DMS 273 treated with DMSO at 0.1 percent for 48 hours (cell line): ENCODE results near the gene SCARB2.

ENCODE experiments used
- DNase-seq: peaks from one replicate; lab custom pipeline; 2025; lab: John Stamatoyannopoulos, UW

Gene SCARB2

DNA sequence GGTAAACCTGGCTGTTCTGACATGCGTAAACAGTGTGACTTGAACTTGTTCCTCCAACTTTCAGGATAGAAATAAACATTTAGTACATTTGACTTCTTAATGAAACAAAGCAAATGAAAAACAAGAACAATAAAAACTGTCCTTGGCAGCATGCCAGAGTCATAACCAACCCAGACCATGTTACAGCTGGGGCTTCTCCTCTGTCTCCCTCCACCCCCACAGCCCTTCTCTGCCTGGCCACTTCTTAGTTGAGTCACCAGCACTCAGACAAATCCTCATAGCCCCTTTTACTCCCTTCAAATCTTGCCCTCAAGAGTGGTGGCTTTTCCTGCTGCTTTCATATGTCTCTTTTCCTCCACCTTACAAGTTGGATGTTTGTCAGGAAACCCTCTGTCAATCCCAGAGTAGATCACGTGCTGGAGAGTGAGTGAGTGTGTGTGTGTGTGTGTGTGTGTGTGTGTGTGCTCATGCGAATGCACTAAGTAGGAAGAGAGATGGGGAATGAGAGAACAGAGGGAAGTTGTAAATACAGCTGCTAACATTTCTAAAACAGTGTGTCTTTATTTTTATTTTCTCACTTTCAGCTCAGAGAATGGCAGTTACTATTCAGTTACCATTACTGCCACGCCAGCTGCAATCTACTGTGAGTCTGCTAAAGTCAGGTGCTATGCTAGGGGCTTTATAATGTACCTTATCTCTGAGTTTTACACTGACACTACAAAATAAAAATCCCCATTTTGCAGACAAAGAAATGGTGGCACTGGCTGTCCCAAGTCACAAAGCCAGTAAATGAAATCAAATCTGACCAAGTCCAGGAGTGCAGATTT, 15.0 kb downstream of the SCARB2 start:
- peak; percentile 94 for DNase-seq

DNA sequence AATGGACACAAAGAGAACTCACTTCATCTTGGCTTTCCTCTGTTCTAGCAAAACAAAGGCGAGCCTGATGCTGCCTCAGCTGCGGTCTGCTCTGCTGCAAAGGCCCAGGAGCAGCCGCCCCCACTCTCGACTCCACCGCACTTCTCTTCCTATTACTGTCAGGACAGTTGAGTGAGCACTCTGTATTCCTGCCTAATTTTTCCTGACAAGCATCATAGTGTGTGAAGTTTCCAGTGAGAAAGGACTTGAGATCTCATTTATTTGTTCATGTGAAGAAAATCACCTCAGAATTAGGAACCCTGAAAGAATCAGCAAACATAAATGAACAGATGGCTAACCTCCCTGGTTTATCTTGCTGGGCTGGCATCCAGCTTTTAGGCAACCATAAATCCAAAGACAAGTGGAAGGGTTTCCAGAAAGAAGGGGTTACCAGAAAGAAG, 15.6 kb downstream of the SCARB2 start:
- peak; percentile 94 for DNase-seq

DNA sequence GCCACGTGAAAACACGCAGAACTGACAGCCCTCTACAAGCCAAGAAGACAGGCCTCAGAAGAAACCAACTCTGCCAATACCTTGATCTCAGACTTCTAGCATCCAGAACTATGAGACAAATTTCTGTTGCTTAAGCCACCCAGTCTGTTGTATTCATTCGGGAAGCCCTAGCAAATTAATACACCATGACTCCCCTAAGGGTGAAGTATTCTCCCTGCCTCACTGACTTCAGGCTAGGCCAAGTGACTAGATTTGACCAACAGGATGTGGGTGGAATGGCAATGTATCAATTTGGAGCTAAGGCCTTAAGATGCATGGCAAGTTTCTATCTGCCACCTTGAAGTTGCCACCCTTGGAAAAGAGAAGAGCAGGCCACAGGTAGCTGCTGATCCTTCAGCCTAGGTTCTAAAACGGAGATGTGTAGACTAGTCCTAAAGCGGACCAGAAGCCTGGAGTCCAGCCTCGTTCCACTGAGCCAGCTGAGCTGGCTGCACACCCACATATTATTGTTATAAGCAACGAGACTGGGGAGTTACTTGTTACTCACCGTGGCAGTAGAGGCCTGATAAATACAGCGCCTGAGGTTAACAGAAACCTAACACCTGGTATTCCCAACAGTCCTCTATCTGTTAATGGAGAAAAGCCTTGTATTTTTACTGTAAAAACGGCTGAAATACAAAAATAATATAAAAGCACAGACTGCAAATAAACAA, 16.4 kb downstream of the SCARB2 start:
- DNase-seq = no peak

DNA sequence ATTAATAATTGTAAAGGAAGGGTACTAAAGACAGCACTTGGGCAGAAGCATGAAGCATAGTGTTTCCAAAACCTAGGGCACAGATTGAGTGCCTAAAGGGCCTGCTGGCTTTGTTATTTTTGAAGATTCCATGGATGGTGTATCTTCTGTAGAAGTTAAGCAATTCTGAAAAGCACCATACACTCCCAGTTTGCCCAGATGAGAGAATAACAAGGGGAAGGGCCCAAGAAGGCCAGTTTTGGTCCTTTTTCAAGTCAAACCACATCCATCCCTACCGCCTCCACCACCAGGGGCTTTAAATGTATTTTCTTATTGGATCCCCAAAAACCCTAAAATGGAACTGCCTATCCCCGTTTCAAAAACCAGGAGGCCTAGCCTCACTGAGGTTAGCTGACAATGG, 17.2 kb downstream of the SCARB2 start:
- DNase-seq = no peak

DNA sequence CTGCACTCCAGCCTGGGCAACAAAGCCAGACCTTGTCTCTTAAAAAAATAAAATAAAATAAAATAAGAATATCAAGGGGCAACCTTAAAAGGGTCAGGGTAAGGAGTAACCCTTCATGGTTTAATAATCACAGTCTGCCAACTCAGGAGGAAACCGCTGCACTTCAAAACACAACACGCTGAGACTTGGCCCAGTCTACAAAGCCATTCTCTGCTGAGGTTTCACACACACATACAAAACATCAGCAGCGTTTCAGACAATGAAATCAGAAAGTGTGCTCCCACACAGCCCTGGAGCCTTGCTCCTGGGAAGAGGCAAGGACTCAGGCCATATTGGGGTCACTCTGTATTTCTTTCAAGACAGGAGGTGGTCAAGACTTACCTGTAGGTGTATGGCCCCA, 18.3 kb downstream of the SCARB2 start:
- no peak for DNase-seq

DNA sequence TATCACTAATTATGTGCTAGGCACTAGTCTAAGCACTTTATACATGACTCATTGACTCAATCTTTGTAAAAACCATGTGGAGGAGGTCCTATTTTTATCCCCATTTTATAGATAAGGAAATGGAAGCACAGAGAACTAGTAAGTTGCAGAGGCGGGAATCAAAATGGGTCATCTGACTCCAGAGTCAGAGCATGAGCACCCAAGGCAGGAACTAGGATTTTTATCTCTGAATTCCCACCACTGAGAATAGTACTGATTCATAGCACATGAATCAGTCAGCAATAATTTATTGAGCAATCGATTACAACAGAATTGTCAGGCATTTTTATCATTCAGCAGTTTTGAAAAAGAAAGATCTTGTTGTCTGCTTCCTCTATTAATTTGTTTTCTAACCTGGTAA, 19.3 kb downstream of the SCARB2 start:
- DNase-seq = no peak

DNA sequence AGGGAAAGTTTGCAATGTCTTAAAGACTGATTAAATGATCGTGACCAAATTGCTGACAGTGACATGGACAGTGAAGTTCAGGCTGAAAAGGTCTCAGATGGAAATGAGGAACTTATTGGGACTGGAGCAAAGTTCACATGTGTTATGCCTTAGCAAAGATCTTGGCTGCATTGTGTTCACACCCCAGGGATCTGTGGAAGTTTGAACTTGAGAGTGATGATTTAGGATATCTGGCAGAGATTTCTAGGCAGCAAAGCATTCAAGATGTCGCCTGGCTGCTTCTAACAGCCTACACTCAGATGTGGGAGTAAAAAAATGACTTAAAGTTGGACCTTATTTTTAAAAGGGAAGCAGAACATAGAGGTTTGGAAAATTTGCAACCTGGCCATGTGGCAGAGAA, 21.4 kb downstream of the SCARB2 start:
- no peak for DNase-seq

DNA sequence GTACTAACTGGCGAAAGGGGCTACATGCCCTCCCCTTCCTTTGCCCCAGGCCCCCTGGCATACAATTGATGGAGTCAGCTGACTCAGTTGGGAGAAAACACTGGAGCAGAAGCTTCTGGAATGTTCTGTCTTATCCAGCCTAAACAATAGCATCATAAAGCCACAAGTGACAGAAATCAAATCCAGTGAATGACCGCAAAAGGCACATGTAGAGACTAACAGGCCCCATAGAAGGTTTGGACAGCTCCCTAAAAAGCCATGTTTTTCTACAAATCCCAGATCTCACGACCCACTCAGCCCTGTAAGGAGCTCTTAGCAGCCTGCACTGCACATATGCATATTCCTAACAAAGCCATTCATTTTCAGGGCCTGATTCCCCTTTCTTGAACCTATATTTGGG, 25.1 kb downstream of the SCARB2 start:
- DNase-seq = no peak

DNA sequence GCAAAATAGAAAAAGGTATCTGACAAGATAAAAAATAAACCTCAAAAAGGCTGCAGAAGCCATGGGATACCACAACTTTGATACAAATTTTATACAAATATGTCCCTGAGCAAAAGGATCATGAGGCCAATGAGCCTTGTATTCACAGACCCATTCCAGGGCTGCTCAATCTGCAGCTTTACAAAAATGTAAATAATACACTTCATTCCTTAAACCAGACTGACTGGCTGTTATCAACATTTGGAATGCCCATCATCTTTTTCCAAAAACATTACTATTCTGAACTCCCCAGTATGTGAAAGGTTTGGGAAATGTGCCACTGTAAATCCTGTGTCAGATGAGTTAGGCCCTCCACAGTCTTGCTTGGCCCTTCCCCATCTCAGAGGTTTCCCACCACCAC, 25.5 kb downstream of the SCARB2 start:
- DNase-seq = no peak

DNA sequence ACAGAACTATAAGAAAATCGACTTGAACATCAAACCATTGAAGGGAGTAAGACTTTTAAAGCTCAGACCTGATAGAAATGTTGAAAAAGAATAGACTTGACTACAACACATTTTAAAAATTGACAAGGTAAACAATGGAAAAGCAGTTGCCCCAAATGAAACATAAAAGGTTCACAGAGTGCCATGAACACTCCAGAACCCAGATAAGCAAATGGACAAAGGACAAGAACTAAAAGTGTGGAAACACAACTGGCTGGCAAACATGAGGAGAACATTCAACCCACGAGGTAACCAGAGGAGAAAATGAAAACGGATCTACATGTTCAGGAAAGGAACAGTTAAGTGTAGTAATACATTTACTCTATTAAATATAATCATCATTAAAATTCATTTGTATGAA, 26.5 kb downstream of the SCARB2 start:
- DNase-seq = no peak

DNA sequence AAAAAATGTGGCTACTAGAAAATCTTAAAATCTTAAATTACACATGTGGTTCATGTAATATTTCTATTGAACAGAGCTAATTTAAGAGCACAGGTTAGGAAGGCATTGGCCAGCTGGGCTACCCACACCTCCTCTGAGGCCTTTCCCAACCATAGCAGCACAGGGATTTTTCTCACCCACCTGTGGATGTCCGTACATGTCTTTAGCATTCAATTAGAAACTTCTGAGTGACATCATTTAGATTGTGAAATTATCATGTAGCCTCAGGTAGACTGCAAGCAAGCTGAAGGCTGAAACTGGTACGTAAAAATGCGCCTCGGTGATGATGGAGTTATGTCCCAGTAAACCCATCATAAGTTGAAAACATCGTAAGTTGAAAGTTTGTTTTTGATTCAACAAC, 31.2 kb downstream of the SCARB2 start:
- no peak for DNase-seq

DNA sequence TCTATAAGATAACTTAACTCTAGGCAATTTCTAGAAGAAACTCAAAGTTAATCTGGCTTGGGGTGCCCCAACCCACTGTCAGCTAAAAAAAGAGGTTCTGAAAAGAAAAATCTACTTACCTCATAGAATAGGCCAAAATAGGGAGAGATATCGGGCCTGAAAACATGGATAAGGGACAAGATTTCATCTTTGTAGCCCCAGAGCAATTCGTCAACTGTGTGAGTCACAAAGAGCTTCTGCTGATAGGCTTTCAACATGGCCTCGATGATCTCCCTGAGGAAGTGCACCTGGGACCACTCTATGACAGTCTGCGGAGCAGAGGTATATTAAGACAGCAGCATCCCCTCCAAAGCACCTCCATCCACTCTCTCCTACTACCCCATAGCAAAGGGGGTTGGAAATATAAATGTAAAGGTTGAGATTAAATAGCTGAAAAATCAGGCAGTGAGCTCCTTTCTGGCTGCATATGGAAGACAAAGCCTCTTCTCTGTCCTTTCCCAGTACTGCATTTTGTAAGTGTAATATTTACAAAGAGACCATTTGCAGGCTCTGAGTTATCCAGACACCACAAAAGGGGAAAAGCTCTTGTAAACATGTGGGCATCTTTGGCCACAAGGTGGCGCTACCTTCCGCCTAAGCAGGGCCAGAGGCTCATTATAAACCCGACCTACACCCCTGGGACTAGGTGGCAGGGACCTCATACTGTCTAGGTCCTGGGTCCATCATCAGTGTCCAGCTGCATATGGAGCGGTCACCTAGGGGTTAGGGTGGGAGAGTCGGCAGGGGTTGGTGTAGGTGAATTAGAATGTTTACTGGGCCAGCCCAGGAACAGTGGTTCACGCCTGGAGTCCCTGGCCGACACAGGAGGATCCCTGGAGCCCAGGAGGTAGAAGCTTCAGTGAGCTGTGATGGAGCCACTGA, 34.0 kb downstream of the SCARB2 start:
- peak; percentile 21 for DNase-seq

DNA sequence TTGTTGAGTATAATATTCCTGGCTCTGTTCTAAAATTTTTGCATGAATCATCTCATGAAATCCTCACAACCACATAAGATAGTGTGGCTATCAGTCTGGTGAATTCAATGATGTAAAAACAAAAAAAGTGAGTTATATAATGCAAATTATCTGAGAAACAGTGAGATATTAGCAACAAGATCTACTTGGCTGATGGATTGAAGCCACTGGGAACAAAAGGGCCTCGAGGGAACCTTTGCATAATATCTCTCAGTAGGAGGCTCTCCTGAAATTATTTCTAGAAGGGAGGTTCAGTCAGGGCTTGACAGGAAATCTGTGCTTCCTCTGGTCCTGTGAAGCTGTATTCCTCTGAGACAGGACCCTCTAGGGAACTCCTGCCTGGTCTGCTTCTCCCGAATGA, 35.3 kb downstream of the SCARB2 start:
- no peak for DNase-seq

DNA sequence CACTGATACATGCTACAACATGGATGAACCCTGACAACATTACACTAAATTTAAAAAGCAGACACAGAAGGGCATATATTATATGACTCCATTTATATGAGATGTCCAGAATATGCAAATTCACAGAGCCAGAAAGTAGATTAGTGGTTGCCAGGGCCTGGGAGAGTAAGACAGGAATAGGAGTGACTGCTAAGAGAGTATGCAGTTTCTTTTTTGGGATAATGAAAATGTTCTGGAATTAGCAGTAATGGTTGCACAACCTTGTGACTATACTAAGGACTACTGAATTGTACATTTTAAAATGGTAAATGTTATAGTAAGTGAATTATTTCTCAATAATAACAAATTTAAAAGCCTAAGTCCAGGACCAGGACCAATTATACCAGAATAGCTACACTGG, 35.9 kb downstream of the SCARB2 start:
- DNase-seq = no peak

DNA sequence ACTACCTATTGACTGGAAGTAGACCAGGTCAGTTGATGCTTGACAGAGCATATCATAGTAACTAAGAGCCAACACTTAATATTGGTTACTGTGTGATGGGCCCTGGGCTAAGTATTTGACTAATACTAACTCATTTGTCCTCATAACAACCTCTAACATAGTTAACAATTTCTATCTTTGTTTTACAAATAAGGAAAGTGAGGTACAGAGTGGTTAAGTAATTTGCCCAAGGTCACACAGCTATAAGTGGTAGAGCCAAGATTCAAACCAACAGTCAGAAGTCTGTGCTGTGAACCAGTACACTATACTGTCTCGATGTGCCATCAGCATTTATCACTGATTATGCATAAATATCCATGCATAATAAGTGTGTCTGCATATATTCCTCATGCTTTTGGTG, 38.3 kb downstream of the SCARB2 start:
- no peak for DNase-seq

DNA sequence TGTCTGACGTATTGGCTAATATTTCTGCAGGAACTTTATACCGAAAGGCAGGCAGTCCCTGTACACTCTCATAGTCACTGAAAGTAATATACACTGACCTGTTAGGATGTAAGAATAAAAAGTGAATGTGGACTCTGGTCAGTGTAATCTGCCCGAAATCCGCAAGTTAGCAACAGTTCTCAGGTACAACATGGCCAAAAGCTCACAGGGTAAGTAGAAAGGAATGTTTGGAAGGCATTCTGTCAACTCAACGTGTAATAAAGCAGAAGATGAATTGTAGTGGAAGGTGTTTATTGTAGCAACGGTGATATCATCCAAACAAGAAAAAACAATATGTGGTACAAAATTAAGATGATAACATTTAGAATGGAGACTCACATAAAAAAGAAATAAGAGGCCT, 39.4 kb downstream of the SCARB2 start:
- DNase-seq = no peak

DNA sequence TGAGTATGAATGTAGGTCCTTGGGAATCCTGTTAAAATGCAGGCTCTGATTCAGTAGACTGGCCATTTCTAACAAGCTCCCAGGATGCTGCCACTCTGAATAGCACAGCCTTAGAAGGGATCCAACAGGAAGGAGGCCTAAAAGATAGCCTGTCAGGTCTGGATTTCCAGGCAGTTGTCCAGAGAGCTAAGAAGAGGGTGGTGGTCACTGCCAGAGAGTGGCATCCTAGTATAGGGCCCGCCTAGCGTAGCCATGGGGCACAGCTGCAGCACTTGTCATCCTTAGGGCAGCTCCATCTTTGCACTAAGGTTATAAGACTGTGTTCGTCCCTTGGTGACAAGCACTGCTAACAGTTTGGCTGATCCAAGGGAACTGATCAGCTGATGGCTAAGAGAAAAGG, 44.9 kb downstream of the SCARB2 start:
- no peak for DNase-seq

DNA sequence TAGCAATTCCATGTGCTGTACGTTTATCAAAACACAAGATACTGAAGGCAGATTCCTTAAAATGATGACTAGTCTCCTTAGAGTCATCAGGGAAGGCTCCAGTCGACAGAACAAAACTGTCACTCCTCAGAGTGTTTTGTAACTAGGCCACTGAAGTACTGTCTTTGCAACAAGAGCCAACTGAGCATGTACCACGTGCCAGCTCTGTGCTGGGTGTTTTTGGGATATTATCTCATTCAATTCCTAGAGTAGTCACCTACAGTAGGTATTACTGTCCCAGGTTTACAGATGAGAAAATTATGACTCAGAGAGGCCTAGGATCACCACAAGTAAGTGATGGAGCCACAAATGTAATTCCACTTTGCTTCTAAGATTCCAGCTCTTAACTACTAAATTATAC, 47.1 kb downstream of the SCARB2 start:
- DNase-seq = no peak

DNA sequence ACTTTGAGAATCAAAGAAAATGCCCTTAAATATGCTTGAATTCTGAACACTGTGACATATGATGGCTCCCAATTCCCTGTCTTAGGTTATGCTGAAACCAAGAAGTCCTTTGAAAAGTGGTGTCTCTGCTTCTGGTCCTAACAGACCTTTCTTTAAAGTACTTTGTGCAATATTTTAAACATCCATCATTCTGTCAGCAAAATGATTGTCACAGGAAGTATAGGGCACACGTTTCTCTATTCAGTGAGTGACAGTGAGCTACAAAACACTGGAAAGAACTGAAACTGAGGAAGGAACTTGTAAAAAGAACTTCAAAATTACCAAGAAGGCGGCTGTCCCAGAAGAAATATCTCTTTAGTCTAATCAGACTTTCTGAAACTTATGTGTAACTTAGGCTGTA, 53.3 kb downstream of the SCARB2 start:
- DNase-seq = no peak

DNA sequence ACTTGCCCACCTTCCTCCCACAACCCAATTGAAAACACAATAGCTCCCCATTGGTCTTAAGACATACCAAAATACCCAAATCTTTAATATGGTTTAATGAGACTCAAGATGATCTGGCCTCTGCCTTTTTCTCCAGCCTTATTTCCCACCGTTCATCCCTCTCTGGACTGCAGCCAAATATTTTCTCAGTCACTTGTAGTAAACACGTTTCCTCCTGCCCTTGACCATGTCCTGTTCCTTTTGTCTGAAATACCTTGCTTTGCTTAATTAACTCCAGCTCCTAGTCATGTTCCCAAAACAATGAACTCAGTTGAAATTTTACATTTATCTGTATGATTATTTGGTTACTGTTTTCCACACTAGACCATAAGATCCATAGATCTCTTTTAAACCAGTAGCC, 57.0 kb downstream of the SCARB2 start:
- DNase-seq = no peak

DNA sequence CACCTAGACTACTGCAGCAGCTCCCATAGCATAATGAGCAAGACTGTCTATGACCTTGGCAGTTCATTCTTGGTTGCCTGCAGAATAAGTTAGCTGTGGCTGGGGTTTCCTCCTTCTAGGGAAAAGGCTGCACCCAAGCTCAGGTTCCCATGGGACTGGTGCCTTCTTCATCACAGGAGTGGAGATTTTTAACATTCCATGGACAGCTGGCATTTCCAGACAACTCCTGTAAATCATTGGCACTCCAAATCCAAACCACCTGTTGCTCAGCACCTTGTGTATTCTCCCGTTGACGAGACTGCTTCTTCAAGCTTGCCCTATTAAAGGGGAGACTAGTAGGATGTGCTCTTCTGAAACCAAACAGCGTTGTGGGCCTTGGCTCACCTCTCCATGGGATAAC, 57.6 kb downstream of the SCARB2 start:
- DNase-seq = no peak

DNA sequence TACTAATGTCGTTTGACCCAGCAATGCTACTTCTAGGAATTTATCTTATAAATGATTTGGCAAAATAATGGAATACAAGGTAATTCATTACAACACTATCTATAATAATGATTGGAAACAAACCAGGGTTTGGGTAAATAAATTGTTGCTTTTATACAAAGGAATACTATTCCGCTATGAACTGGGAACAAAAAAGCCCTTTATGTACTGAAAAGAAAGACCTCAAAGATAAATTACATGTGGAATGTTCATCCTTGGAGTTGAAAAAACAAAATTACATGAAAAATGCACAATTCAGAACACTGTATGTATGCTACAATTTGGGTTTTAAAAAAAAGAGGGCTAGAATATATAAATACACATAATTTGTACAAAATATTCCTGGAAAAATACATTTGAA, 60.3 kb downstream of the SCARB2 start:
- DNase-seq = no peak
